GM18873 (cell line): ENCODE data around the gene ZBTB42.

ENCODE experiments used
- ATAC-seq: cut with Tn5 transposase; IDR thresholded peaks from one replicate; pipeline ENCODE4 v1.9.1; 2021; ENCODE audit warnings: mild to moderate bottlenecking, moderate library complexity, moderate number of reproducible peaks; ENCODE audit not compliant: unreplicated experiment, low FRiP score

ZBTB42 gene

GRCh38 chr14:104768437-104769323, 32.2 kb upstream of the ZBTB42 start:
- ATAC-seq: no peak

DNA sequence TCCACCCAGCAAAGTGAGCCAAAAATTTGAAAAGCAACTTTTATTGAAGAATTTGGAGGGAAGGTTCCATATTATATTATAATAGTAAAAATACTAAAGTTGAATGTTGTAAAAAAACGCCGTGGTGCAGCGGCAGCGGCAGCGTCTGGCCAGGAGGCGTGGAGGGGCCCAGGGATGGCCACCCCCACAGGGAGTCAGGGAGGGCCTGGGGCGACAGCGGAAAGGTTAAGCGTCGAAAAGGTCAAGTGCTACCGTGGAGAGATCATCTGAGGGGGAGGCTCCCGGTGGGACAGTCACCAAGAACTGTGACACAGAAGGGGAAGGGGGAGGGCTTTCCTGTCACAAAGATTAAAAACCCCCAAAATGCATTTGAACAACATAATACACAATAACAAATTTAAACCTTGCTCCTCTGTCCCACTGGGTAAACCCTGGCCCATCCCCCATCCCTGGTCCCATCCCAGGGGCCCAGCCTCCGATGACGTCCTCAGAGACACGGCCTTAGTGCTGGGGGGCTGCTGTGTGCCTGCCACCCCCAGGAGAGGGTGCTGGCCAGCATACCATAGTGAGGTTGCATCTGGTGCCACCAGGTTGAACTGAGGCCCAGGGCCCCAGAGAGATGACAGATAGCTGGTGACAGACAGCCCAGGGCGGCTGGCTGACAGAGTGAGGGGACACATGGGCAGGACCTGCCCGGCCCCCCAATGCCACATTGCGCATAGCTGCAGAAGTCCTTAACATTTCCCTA, 31.4 kb upstream of the ZBTB42 start:
- ATAC-seq: no peak

GRCh38 chr14:104770072-104770579, 30.8 kb upstream of the ZBTB42 start:
- ATAC-seq: no peak

DNA sequence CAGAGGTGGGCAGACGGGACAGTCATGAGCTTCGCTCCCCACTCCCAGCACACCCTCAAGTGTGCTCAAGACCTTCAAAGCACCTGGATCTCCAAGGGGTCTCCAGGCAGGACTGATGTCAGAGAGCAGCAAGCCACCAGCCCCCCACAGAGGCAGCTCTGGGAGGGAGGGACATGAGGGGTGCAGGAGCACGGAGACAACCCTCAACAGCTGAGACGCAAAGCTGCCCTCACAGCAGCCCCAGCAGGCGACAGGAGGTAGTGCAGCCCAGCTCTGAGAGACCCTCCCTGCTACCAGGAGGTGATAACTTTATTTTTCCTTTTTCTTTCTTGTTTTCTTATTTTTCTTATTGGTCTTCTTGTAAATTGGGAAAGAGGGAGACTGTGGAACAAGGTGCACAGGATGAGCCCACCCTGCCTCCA, 30.0 kb upstream of the ZBTB42 start:
- ATAC-seq: no peak

- no peak for ATAC-seq
These were observed 29.5 kb upstream of the ZBTB42 start for GRCh38 chr14:104771374-104771773.

GRCh38 chr14:104771918-104772706, 28.8 kb upstream of the ZBTB42 start:
- ATAC-seq: no peak

- ATAC-seq: no peak
These were observed 28.0 kb upstream of the ZBTB42 start for GRCh38 chr14:104772707-104773504.

DNA sequence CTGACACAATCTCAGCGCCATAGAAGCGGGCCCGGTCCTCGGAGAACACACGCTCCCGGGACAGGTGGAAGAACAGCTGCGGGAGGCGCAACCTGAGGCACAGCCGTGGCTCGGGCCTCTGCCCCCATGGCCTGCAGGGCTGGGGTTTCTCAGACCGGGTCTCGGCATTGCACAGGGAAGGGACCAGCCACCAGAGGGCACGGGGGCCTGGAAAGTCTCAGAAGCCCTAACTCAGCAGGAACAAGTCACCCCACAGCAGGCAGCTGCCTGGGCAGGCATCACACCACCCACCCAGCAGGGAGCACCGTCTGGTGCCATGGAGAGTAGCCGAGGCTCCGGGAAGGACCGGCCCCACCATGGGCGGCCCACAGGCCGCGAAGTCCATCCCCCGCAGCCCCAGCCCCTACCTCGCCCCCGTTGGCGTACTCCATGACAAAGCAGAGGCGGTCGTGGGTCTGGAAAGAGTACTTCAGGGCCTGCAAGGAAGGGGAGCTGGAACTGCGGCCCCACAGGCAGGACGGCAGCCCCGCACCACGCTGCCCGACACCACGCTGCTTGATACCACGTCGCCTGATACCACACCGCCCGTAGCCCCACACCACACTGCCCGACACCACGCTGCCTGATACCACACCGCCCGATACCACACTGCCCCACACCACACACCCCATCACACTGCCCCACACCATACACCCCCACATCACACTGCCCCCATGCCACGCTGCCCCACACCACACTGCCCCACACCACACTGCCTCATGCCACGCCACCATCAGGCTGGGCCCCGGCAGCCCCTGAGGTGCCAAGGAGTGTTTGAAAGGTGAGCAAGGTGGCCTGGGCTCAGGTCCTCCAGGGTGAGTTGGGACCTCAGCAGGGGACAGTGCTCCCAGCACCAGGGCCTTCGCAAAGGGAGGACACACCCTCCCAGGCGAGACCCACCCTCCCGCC, 27.1 kb upstream of the ZBTB42 start:
- ATAC-seq: no peak

GRCh38 chr14:104774453-104775072, 26.3 kb upstream of the ZBTB42 start:
- no peak for ATAC-seq

- no peak for ATAC-seq
These were observed 25.8 kb upstream of the ZBTB42 start for GRCh38 chr14:104775073-104775489.

DNA sequence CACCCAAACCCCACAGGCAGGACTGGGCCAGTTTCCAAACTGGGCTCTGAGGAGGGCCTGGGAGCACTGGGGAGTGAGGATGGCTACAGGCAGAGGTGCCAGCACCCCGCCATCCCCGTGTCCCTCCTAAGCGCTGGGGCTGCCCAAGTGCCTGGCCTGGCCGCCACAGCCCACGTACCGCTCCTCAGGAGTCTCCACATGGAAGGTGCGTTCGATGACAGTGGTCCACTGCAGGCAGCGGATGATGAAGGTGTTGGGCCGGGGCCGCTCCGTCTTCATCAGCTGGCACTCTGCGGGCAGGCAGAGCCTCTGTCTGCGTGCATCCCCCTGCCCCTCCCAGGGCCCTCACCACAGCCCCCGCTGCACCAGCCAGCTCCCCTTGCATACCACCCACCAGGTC, 24.4 kb upstream of the ZBTB42 start:
- no peak for ATAC-seq

GRCh38 chr14:104776961-104777807, 23.7 kb upstream of the ZBTB42 start:
- ATAC-seq: no peak

- no peak for ATAC-seq
These were observed 23.1 kb upstream of the ZBTB42 start for GRCh38 chr14:104777808-104778249.

- ATAC-seq: no peak
These were observed 22.1 kb upstream of the ZBTB42 start for GRCh38 chr14:104778694-104779331.

- no peak for ATAC-seq
These were observed 21.0 kb upstream of the ZBTB42 start for GRCh38 chr14:104779776-104780512.

- ATAC-seq: no peak
These were observed 20.3 kb upstream of the ZBTB42 start for GRCh38 chr14:104780513-104781030.
